COLO668 (cell line): Measurements from ENCODE around the gene SDK1.

Source experiments
- DNase-seq: peaks from one replicate; lab custom pipeline; 2025; ENCODE audit not compliant: unreplicated experiment; lab: John Stamatoyannopoulos, UW

SDK1 gene

DNA sequence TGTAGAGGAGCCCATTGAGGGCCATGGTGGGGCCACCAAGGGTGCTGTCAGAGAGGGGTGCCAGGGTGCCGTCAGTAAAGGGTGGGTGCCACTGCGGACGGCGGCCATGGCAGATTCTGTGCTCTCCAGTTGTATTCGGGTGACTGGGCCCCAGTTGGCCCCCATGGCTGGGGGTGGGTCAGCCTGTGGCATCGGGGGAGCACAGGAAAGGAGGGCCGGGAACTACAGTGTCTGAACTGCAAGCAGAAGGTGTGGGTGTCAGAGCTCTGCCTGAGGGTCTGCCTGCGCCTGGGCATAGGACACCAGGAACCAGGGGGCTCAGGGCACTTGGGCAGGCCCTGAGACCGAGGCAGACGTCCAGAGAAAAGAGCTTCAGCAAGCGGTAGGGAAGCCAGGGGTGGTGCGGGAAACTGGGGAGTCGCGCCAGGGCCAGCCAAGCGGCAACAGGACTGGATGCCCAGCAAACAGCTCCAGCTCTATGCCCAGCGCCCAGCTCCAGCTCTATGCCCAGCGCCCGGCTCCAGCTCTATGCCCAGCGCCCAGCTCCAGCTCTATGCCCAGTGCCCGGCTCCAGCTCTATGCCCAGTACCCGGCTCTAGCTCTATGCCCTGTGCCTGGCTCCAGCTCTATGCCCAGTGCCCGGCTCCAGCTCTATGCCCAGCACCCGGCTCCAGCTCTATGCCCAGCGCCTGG lies 878.8 kb downstream of the SDK1 start:
- DNase-seq, result no peak

GRCh38 chr7:4181446-4181845 lies 880.4 kb downstream of the SDK1 start:
- no peak for DNase-seq

DNA sequence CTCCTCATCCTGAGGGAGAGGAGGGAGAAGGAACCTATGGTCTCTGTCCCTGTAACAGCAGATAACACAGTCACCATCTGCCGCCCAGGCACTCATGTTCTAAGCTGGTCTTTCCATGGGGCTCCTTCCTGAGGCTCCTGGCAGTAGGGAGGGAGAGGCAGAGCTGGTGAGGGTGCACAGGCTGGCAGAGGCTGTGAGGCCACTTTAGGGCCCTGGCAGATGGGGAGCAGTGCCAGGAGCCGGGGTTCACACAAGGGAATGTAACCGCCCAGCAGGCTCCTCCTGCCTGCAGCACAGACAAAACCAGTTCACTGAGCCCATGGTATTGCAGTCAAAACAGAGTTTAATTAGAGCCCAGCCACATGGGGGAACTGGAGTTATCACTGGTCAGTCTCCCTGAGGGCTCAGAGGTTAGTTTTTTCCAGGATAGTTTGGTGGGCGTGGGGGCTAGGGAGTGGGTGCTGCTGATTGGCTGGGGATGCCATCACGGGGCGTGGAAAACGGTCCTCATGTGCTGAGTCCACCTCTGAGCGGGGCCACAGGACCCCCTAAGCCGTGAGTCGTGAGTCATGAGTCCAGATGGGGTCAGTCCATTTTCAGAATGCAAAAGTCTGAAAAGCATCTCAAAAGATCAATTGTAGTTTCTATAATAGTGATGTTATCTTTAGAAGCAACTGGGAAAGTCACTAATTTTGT lies 881.7 kb downstream of the SDK1 start:
- no peak for DNase-seq

- DNase-seq, result no peak
Observed at GRCh38 chr7:4184653-4185052, 883.6 kb downstream of the SDK1 start.

DNA sequence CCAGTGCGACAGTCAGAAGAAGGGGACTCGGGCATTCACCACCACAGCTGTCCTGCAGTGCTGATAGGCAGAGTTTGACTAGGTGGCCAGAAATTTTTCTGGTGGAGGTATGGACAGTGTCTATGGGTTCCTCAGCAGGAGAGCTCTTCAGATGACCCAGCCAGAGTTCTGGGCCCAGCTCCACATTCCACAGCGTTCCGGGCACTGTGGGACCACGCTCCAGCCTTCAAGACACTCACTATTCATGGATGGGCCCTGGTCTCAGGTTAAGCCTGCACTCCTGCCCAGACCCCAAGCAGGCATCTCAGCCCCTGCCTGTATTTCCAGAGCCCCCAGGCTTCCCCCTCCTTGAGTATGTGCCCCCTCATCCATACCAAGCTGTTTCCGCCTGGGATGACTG lies 884.1 kb downstream of the SDK1 start:
- no peak for DNase-seq

GRCh38 chr7:4185721-4186512 lies 884.9 kb downstream of the SDK1 start:
- no peak for DNase-seq

DNA sequence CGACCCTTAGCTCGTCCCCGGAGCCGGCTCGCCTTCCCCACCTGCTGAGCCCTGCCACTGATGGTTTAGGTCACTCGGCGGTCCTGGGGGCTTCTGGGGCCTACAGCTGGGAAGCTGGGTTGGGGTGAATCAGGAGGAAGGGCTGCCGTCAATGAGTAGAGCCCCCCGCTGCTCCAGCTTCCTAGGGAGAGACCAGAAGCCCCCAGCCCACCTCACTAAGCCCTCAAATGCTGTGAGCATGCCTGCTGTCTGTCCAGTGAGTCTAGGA lies 885.4 kb downstream of the SDK1 start:
- DNase-seq, result no peak

- DNase-seq, result no peak
Observed at GRCh38 chr7:4188651-4189050, 887.6 kb downstream of the SDK1 start.

DNA sequence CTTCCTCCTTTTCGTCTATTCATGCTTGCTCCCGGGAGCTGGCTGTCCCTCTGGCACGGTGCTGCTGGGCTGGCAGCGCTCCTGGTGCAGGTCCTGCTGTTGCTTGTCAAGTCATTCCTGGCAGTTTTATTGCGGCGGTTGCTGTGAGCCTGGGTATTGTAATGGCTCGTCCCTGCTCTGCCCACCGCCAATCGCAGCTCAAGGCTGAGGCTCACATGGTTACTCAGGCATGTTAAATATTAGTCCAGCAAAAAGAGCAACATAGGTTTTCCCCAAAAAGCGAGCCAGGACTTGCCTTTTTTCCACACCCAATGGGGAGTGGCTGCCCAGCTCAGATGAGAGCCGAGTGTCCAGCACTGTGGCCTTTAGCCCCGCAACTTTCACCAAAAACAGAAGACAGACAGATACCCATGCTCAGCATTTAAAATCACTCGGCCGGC lies 888.1 kb downstream of the SDK1 start:
- DNase-seq, result no peak

DNA sequence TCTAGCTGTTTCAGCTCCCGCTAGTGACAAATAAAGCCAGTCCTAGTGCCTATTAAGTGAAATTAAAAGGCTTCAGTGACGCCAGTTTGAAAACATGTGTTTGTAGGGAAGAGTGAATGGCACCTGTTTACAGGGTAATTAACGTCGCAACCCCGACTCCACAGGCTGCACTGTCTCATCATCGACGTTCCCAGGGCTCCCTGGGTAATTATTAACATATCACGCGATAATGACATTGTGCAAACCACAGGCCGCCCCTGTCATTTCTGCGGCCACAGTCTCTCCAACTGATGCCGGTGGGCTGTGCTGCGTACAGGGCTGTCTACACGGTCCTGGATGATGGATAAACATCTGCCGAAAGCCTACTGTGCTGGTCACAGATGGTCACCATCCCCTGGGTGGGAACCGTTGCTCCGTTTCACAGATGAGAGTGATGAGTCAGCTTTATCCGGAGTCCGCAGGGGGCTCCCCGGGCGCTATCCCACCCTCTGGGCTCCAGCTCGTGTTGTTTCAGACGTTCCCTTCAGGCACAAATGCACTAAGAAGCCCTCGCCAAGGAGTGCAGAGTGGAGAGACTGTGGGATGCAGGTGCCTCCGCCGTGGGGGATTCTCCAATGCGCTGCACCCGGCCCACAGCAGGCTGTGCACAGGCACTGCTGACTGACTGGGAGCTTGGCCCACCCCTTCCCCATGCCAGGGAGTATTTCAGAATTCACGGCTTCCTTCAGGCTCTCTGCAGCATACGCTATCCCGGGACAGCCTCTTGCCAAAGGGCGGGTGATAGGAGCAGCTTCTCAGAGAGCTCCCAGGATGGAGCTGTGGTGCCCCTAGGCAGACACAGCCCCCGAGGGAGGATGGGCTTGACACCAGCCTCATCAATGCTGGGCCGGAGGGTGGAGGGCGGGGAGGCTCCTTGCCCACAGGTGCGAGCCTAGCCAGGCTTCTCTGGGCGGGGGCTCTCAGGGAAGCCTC lies 889.2 kb downstream of the SDK1 start:
- DNase-seq, result peak; percentile 85

DNA sequence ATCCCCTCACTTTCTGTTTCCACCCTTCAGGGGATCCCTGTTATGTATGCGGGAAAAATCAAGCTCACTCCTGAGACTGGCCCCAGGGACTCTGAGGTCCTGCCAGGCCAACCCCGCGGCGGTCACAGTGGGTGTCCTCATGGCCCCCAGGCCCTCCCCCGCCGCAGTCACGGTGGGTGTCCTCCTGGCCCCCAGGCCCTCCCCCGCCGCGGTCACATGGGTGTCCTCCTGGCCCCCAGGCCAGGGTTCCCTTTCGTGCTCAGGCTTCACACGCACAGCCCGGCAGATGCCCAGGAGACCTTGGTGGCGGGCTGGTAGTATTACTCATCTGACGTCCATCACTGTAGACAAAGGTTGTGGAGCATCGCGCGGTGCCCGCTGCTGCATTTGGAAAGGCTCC lies 890.0 kb downstream of the SDK1 start:
- DNase-seq, result peak; percentile 19

- DNase-seq, result no peak
Observed at GRCh38 chr7:4191525-4191924, 890.5 kb downstream of the SDK1 start.

- DNase-seq, result no peak
Observed at GRCh38 chr7:4195660-4196059, 894.6 kb downstream of the SDK1 start.

DNA sequence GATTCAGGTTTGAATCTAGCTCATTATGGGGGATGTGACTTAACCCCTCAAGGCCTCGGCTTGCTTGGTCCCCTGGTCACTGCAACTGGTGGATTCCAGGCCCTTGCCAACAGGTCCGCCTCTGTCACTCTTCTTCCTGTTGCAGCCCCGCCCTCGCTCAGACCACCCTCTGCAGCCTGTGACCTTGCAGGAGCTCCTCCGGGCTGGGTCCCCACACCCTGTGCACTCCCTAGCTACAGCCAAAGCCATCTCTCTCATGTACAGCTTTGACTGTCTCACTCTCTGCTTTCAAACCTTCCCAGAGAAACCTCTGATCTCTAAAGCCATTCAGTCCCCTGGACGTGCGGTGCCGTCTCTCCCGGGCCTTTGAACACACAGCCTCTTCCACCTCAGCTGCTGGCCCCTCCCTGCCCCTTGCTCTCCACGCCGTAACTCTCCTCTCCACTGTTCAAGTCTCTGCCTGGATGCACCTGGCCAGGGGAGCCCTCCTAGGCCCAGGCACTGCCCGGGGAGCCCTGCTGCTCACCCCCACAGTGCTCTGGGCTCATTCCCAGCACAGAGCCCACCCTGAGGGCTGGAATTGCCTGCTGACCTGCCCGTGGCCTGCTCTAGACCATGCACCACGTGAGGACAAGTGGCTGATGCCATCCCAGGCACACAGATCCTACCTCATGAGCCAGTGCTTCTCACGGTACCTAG lies 895.2 kb downstream of the SDK1 start:
- DNase-seq, result no peak

- peak; percentile 51 for DNase-seq
Observed at GRCh38 chr7:4198301-4198700, 897.2 kb downstream of the SDK1 start.

- no peak for DNase-seq
Observed at GRCh38 chr7:4200546-4201094, 899.6 kb downstream of the SDK1 start.

DNA sequence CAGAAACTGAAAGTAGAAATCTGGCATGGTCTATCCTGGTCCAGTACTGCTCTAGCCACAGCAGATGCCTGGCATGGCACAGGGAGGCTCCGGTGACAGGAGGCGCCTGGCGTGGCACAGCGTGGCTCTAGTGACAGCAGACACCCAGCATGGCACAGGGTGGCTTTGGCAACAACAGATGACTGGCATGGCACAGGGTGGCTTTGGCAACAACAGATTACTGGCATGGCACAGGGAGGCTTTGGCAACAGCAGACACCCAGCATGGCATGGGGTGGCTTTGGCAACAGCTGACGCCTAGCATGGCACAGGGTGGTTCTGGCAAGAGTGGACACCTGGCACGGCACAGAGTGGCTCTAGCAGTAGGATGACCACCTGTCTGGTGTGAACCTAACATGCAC lies 900.5 kb downstream of the SDK1 start:
- DNase-seq, result no peak

DNA sequence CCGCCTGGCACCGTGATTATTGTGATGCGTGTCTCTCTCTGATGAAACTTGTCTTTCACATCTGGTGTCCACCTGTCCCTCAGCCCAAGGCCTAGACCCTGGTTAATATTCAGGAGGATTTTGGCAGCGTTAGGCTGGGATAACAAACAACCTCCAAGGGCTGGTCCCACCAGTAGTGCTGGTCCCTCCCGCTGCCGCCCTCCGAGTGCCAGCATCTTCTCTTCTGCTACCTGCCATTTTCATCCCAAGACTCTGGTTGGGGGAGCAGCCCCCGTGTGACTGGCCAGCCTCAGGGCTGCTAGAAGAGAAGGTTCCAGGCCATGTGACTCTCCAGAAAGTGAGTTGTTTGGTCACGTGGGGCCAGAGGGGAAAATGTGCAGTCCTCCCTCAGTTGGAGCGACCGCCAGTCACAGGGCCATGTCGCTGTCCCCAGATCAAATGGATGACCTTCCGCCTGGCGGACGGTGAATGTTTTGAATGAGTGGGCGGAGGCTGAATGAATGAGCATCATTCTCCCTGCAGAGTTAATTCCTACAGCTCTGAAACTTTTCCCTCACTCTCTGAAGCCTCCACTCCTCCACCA lies 901.2 kb downstream of the SDK1 start:
- no peak for DNase-seq

GRCh38 chr7:4202954-4203353 lies 901.9 kb downstream of the SDK1 start:
- DNase-seq, result no peak
